Measurements from ENCODE around the gene PODXL2. TPM values are rescaled to one million over a fixed set of nuclear protein-coding genes. Genes with fewer than 3 reads are reported as not detected.
"Not testable (repeated sequence)": the region's sequence is repeated elsewhere in the genome, so short reads cannot be mapped to it uniquely, and the experiment has no call there.

Gene PODXL2
- total RNA-seq, 1 donor from 2014 or later, result 160 TPM

- no peak for DNase-seq
Measured at GRCh38 chr3:127675651-127676391, 46.8 kb downstream of the PODXL2 start.

DNA sequence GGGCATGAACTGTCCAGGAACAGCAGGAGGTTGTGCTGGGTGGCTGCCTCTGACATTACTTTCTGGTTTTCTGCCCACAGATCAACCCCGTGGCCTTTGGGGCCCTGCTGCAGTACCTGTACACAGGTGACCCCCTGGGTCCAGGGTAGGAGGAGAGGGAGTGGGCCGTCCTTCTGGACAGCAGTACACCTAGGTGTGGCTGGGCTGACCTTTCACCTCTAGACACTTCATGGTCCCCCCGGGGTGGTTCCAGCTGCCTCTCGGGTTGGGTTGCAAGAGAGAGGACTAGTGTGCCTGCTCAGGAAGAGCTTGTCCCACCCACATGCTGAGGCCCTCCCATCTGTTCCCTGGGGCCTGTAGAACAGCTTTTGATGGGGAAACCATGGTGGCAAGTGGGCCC is 47.5 kb downstream of the PODXL2 start:
- DNase-seq, result no peak

DNA sequence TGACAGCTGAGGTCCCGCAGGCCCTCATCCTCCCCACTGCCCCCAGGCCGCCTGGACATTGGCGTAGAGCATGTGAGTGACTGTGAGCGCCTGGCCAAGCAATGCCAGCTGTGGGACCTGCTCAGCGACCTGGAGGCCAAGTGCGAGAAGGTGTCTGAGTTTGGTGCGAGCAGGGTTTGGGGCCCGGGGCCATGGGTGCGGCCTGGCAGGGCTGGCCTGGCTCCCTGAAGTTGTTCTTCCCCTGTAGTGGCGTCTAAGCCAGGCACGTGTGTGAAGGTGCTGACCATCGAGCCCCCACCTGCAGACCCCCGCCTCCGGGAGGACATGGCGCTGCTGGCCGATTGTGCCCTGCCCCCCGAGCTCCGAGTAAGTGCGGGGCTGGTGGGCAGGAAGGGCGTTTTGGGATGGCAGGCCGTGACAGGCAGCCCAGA is 48.0 kb downstream of the PODXL2 start:
- no peak for DNase-seq

GRCh38 chr3:127677541-127678314 is 48.7 kb downstream of the PODXL2 start:
- DNase-seq, result no peak

GRCh38 chr3:127678315-127678599 is 49.3 kb downstream of the PODXL2 start:
- DNase-seq, result no peak

DNA sequence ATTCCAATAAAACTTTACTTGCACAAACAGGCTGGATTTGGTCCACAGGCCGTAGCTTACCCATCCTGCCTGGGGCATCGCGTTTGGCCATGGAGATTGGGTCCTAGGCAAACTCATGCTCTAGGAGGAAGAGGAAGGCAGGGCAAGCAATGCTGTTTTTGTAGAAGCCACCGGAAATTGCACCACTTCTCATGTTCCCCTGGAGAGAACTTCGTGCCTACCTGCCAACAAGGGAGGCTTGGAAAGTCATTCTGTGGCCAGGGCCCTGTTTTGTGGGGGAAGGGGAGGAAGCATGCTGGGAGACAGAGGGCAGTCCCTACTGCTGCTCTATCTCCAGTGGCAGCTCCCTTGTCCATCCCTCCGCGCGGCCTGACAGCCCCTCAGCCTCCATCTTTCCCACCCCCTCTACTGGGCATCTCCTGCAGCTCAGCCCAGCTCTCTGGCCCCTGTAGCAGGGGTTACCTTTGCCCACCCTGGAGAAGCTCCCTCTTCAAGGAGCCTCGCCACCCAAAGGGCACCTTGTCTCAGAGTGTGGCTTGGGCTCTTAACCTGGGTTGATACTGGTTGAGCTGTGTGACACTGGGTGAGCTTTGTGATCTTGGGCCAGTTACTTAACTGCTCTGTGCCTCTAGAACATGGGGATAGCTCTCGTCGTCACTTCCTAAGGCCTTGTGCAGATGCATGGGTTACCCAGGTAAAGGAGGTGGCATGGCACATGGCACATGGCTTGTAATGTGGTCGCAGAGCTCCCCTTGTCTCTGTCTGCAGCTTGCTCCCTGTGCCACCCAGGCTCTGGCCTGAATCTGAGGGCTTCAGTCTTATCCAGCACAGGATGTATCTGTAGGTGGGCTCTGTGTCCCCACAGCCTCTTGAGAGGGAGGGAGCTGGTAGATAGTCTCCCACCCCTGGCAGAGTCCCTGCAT is 49.9 kb downstream of the PODXL2 start:
- DNase-seq, result no peak

GRCh38 chr3:127679534-127680145 is 50.7 kb downstream of the PODXL2 start:
- no peak for DNase-seq

- no peak for DNase-seq
Measured at GRCh38 chr3:127680146-127680661, 51.2 kb downstream of the PODXL2 start.

- no peak for DNase-seq
Measured at GRCh38 chr3:127680798-127681221, 51.8 kb downstream of the PODXL2 start.

DNA sequence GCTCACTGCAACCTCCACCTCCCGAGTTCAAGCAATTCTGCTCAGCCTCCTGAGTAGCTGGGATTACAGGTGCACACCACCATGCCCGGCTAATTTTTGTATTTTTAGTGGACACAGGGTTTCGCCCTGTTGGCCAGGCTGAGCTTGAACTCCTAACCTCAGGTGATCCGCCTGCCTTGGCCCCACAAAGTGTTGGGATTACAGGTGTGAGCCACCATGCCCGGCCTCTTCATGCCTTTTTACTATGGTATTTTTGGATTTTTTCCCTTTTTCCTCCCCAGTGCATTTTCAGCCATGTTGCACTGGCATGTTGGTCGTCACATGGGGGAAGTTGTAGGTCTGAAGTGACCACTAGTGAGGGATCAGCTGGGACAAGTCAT is 53.2 kb downstream of the PODXL2 start:
- DNase-seq, result not testable (repeated sequence)

DNA sequence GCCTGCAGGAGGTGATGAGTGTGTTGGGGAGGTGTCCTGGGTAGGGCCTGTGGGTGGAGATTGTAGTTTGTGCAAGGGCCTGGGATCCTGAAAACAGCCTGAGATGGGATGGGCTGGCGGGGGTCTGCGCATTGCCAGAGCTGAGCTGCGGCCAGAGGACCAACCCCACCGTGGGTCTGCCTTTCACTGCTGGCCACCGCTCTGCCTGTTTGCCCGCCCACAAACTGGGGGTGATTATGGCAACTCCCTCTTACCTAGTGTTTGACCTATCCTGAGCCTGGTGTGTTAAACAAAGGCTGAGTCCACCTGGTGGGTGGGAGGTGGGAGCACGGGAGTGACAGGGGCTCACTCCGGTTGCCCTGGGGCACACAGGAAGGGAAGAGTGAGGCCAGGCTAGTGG is 53.6 kb downstream of the PODXL2 start:
- DNase-seq, result no peak

GRCh38 chr3:127684871-127685707 is 56.1 kb downstream of the PODXL2 start:
- DNase-seq, result no peak

DNA sequence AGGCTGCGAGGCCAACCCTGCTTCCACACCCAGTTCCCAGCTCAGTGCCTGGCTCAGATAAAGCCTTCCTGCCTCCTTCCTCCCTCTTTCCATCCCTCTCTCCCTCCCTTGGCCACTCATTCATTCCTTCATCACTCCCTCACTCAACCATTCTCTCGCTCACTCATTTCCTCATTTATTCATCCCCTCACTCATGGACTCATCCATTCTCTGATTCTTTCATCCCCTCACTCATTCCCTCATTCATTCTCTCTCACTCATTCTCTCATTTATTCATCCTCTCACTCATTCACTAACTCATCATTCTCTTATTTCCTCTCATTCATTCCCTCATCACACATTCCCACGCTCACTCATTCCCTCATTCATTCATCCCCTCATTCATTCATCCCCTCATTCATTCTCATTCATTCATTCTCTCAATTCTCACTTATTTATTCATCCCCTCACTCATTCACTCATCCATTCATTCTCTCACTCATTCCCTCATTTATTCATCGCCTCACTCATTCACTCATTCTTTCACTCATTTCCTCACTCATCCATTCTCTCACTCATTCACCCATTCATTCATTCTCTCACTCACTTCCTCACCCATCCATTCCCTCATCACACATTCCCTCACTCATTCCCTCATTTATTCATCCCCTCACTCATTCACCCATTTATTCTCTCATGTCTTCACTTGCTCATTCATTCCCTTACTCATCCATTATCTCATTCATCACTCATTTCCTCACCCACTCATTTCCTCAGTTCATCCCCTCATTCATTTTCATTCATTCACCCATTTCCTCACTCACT is 56.9 kb downstream of the PODXL2 start:
- DNase-seq, result no peak

GRCh38 chr3:127686512-127686894 is 57.5 kb downstream of the PODXL2 start:
- no peak for DNase-seq

GRCh38 chr3:127687228-127687737 is 58.3 kb downstream of the PODXL2 start:
- DNase-seq, result no peak

DNA sequence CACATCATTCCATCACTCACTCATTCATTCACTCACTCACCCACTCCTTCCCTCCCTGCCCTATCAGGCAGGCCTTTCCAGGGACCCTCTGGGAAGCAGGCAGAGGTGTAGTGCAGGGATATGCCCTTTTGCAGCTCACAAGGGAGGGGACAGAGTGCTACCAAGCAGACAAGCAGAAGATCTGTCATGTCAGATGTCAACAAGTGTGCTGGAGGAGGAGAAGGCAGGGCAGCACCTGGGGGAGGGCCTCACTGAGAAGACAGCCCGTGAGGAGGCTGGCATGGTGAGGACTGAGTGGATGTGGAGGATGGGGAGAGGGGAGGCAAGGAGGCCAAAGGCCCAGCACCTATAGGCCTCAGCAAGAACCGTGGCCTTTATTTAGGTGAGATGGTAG is 59.0 kb downstream of the PODXL2 start:
- DNase-seq, result no peak

- DNase-seq, result peak; percentile 62
Measured at GRCh38 chr3:127688416-127689265, 59.7 kb downstream of the PODXL2 start.

DNA sequence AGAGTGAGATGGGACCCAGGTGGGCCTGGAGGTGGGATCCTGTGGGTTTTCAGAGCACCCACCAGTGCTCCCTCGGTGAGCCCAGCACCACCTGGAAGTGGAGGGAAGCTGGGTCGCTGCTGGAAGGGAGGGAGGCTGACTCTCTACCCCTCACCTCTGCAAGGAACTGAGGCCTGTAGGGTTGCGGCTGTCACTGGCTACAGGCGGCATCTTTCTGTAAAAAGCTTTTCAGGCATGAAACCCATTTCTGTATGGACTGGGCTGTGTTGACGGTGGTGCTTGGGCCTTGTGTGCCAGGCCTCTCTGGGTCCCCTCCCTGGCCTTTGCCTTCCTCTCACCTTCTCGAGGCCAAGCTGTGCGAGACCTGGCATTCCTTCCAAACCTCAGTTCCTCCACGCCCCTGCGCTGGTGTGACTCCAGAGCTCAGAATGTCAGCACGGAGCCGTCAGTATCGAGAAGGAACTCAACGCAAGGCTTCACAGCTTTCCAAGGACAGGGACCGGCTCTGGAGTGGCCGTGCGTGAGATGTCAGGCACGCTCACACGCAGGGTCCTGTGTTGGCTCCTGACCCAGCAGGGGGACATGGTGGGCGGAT is 60.4 kb downstream of the PODXL2 start:
- no peak for DNase-seq

DNA sequence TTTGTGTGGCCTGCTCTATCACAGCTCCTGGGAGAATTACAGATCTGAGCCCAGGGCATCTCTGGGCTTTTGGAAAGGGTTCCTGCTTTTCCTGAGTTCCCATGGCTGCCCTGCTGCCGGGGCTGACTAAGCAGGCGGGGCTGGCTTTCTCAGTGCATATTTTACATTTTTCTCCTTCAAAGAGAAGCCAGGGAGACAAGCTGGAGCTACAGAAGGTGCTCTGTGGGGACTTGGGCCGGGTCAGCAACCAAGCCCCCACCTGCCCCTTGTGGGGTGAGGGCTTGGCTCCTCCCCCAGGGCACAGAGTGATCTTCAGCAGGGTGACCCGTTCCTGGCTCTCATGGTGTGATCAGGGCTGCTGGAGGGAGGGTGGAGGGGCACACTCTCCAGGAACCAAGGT is 61.1 kb downstream of the PODXL2 start:
- DNase-seq, result no peak

Data from occipital lobe (tissue), 2 donors.